H9 (cell line): ENCODE results near the gene DTNA. TPM values are rescaled to one million over a fixed set of nuclear protein-coding genes. Genes with fewer than 3 reads are reported as not detected.

Experiments
- DNase-seq: peaks from one replicate; pipeline ENCODE4 v3.0.0-alpha.2; 2017
- H2AFZ ChIP-seq: one replicate; pipeline ENCODE4 v1.6.1; 2013; ENCODE audit warnings: mild to moderate bottlenecking, low read length, control low read depth, moderate library complexity
- H2AK5ac ChIP-seq: 2 replicates; pipeline ENCODE4 v1.6.1; 2013; ENCODE audit warnings: low read length, control low read depth, mixed read lengths; ENCODE audit not compliant: insufficient read length
- H2BK120ac ChIP-seq: one replicate; pipeline ENCODE4 v1.6.1; 2013; ENCODE audit warnings: low read depth, mild to moderate bottlenecking, low read length, control low read depth, inconsistent platforms; ENCODE audit not compliant: poor library complexity, severe bottlenecking
- H2BK12ac ChIP-seq: 2 replicates; pipeline ENCODE4 v1.6.1; 2013; ENCODE audit warnings: low read length, control low read depth, mixed read lengths, low read depth; ENCODE audit not compliant: insufficient read length
- H2BK15ac ChIP-seq: 2 replicates; pipeline ENCODE4 v1.6.1; 2013; ENCODE audit warnings: low read depth, low read length, control low read depth
- H2BK20ac ChIP-seq: one replicate; pipeline ENCODE4 v1.6.1; 2013; ENCODE audit warnings: low read depth, mild to moderate bottlenecking, low read length, control low read depth, inconsistent platforms; ENCODE audit not compliant: poor library complexity, severe bottlenecking
- H2BK5ac ChIP-seq: 2 replicates; pipeline ENCODE4 v1.6.1; 2013; ENCODE audit warnings: low read length, control low read depth, mixed read lengths; ENCODE audit not compliant: insufficient read length
- H3K14ac ChIP-seq: 2 replicates; pipeline ENCODE4 v1.6.1; 2013; ENCODE audit warnings: low read length, control low read depth; ENCODE audit not compliant: insufficient read depth
- H3K18ac ChIP-seq: 2 replicates; pipeline ENCODE4 v1.6.1; 2013; ENCODE audit warnings: low read depth, mild to moderate bottlenecking, mixed read lengths, low read length, control low read depth; ENCODE audit not compliant: insufficient read length
- H3K23ac ChIP-seq: 2 replicates; pipeline ENCODE4 v1.6.1; 2013; ENCODE audit warnings: low read length, control low read depth, mixed read lengths, low read depth; ENCODE audit not compliant: insufficient read length
- H3K23me2 ChIP-seq: 2 replicates; pipeline ENCODE4 v1.6.1; 2013; ENCODE audit warnings: low read depth, mild to moderate bottlenecking, mixed read lengths, low read length, control low read depth; ENCODE audit not compliant: insufficient read length, poor library complexity, severe bottlenecking
- H3K27ac ChIP-seq: 2 replicates; pipeline ENCODE4 v1.5.1; 2013; ENCODE audit warnings: low read length, control low read depth, mixed read lengths, low read depth; ENCODE audit not compliant: insufficient read length
- H3K27me3 ChIP-seq: 2 replicates; pipeline ENCODE4 v1.6.1; 2013; ENCODE audit warnings: low read length, control low read depth, inconsistent platforms; ENCODE audit not compliant: insufficient read depth
- H3K4ac ChIP-seq: 2 replicates; pipeline ENCODE4 v1.6.1; 2013; ENCODE audit warnings: low read depth, mild to moderate bottlenecking, control low read depth, inconsistent platforms, low read length, moderate library complexity
- H3K4me1 ChIP-seq: 2 replicates; pipeline ENCODE4 v1.6.1; 2013; ENCODE audit warnings: low read length, control low read depth, inconsistent platforms; ENCODE audit not compliant: insufficient read depth
- H3K4me2 ChIP-seq: 2 replicates; pipeline ENCODE4 v1.6.1; 2013; ENCODE audit warnings: low read length, control low read depth, mixed read lengths; ENCODE audit not compliant: insufficient read length, insufficient read depth
- H3K56ac ChIP-seq: 2 replicates; pipeline ENCODE4 v1.6.1; 2013; ENCODE audit warnings: low read depth, mild to moderate bottlenecking, mixed read lengths, low read length, control low read depth; ENCODE audit not compliant: insufficient read length
- H3K79me1 ChIP-seq: 2 replicates; pipeline ENCODE4 v1.6.1; 2013; ENCODE audit warnings: low read depth, mild to moderate bottlenecking, moderate library complexity, low read length, control low read depth, inconsistent platforms; ENCODE audit not compliant: insufficient read depth, poor library complexity, severe bottlenecking
- H3K79me2 ChIP-seq: 2 replicates; pipeline ENCODE4 v1.6.1; 2013; ENCODE audit warnings: low read length, control low read depth, inconsistent platforms; ENCODE audit not compliant: insufficient read depth
- H3K9ac ChIP-seq: 2 replicates; pipeline ENCODE4 v1.6.1; 2013; ENCODE audit warnings: low read length, control low read depth, mixed read lengths; ENCODE audit not compliant: insufficient read length; ENCODE audit errors: extremely low read depth
- H3K9me3 ChIP-seq: one replicate; pipeline ENCODE4 v1.6.1; 2013; ENCODE audit warnings: low read depth, low read length, inconsistent platforms; ENCODE audit not compliant: control insufficient read depth
- H3T11ph ChIP-seq: one replicate; pipeline ENCODE4 v1.6.1; 2013; ENCODE audit warnings: mild to moderate bottlenecking, low read length, control low read depth, inconsistent platforms
- H4K20me1 ChIP-seq: one replicate; pipeline ENCODE4 v1.6.1; 2013; ENCODE audit not compliant: control insufficient read depth, insufficient read length, insufficient read depth
- H4K5ac ChIP-seq: 2 replicates; pipeline ENCODE4 v1.6.1; 2013; ENCODE audit warnings: low read depth, mild to moderate bottlenecking, mixed read lengths, low read length, control low read depth; ENCODE audit not compliant: insufficient read length
- H4K8ac ChIP-seq: replicated peaks from 2 replicates; pipeline ENCODE4 v1.6.1; 2013; ENCODE audit warnings: low read length, control low read depth, mixed read lengths, low read depth; ENCODE audit not compliant: insufficient read length
- H4K91ac ChIP-seq: 2 replicates; pipeline ENCODE4 v1.6.1; 2013; ENCODE audit warnings: low read depth, mild to moderate bottlenecking, moderate library complexity, mixed read lengths, low read length, control low read depth; ENCODE audit not compliant: insufficient read length
- H3K27ac Mint-ChIP-seq, 3 experiments: 2 replicates in 2 of 3; 3 replicates in 1 of 3; pipeline ENCODE4 v1.8.0; 2020 to 2021; ENCODE audit warnings: mixed read lengths in 3 of 3, mild to moderate bottlenecking in 1 of 3, moderate library complexity in 1 of 3
- H3K27me3 Mint-ChIP-seq: 2 replicates; pipeline ENCODE4 v1.8.0; 2021; ENCODE audit warnings: low read depth, mild to moderate bottlenecking, moderate library complexity, mixed read lengths
- H3K36me3 Mint-ChIP-seq, 3 experiments: 2 replicates in 2 of 3; 3 replicates in 1 of 3; pipeline ENCODE4 v1.8.0; 2020 to 2021; ENCODE audit warnings: low read depth in 3 of 3, mixed read lengths in 3 of 3; ENCODE audit not compliant: insufficient read depth in 1 of 3
- H3K4me1 Mint-ChIP-seq, 2 experiments: 2 replicates each; pipeline ENCODE4 v1.8.0; 2020; ENCODE audit warnings: mixed read lengths in 2 of 2
- H3K4me3 Mint-ChIP-seq, 2 experiments: 2 replicates in 1 of 2; 3 replicates in 1 of 2; pipeline ENCODE4 v1.8.0; 2020 to 2021; ENCODE audit warnings: mild to moderate bottlenecking in 2 of 2, mixed read lengths in 2 of 2, moderate library complexity in 1 of 2
- H3K9me3 Mint-ChIP-seq, 2 experiments: 2 replicates in 1 of 2; 3 replicates in 1 of 2; pipeline ENCODE4 v1.8.0; 2020; ENCODE audit warnings: mild to moderate bottlenecking in 2 of 2, mixed read lengths in 2 of 2, moderate library complexity in 1 of 2
- WGBS: extraction: QIAGEN DNeasy Blood & Tissue Kit; methylation state at CpG from one replicate; pipeline ENCODE4 v1.1.7; 2013; ENCODE audit warnings: missing lambda C conversion rate, low lambda C conversion rate, mixed read lengths; ENCODE audit not compliant: insufficient read length; ENCODE audit errors: extremely low coverage; 5-methylcytosine and 5-hydroxymethylcytosine counted together
- total RNA-seq: library from RNA; stranded (reverse); gene quantifications from 2 replicates; pipeline ENCODE4 v1.2.1, GENCODE V29; 2021
- TF ChIP-seq, protein P1 (sequence below): fragments of 200-600 bp; sonication (generic); conservative IDR thresholded peaks from 3 replicates; pipeline ENCODE4 v1.8.0; 2021; ENCODE audit warnings: antibody characterized with exemption, mild to moderate bottlenecking

The DTNA gene
- total RNA-seq, 1 experiment from 2014 or later, result 25.5 TPM

GRCh38 chr18:34775461-34775860 lies 65.4 kb downstream of the DTNA start:
- H2BK5ac ChIP-seq, result no peak overlapping the region
- TF ChIP-seq, protein P1, sequence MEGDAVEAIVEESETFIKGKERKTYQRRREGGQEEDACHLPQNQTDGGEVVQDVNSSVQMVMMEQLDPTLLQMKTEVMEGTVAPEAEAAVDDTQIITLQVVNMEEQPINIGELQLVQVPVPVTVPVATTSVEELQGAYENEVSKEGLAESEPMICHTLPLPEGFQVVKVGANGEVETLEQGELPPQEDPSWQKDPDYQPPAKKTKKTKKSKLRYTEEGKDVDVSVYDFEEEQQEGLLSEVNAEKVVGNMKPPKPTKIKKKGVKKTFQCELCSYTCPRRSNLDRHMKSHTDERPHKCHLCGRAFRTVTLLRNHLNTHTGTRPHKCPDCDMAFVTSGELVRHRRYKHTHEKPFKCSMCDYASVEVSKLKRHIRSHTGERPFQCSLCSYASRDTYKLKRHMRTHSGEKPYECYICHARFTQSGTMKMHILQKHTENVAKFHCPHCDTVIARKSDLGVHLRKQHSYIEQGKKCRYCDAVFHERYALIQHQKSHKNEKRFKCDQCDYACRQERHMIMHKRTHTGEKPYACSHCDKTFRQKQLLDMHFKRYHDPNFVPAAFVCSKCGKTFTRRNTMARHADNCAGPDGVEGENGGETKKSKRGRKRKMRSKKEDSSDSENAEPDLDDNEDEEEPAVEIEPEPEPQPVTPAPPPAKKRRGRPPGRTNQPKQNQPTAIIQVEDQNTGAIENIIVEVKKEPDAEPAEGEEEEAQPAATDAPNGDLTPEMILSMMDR, result no peak
- no peak overlapping the region for H2AK5ac ChIP-seq
- no peak overlapping the region for H2BK15ac ChIP-seq
- no peaks in the 10 kb centered on the region for H3K79me2 ChIP-seq
- no peak overlapping the region for H4K8ac ChIP-seq
- H3K36me3 Mint-ChIP-seq, result peaks cover 0 to 7% (median 2%) of the 10 kb centered on the region in 3 experiments; a peak in 1 of 7 replicates
- H2BK120ac ChIP-seq, result no peak overlapping the region
- no peak overlapping the region for H3K14ac ChIP-seq
- no peak overlapping the region for H3K4me2 ChIP-seq
- H3K18ac ChIP-seq, result no peak overlapping the region
- no peak overlapping the region for H3K56ac ChIP-seq
- H3K9me3 Mint-ChIP-seq, result peaks cover 0 to 1% of the 10 kb centered on the region in 2 experiments; a peak in 1 of 5 replicates
- no peak overlapping the region for H3T11ph ChIP-seq
- no peak overlapping the region for H2BK20ac ChIP-seq
- DNase-seq, result no peak
- H3K79me1 ChIP-seq, result no peaks in the 10 kb centered on the region
- H3K27ac ChIP-seq, result no peak overlapping the region
- H3K9me3 ChIP-seq, result no peaks in the 10 kb centered on the region
- H2BK12ac ChIP-seq, result no peak overlapping the region
- no peak overlapping the region for H3K23ac ChIP-seq
- WGBS, result no CpG with 5 or more reads among the region's 3 CpGs
- no peaks in the 10 kb centered on the region for H4K20me1 ChIP-seq
- no peaks in the 10 kb centered on the region for H3K4me1 ChIP-seq
- no peak overlapping the region for H3K4ac ChIP-seq
- H3K4me1 Mint-ChIP-seq, result peaks cover 3 to 8% of the 10 kb centered on the region in 2 experiments; a peak in 1 of 4 replicates
- no peak overlapping the region for H4K5ac ChIP-seq
- H2AFZ ChIP-seq, result no peak overlapping the region
- H4K91ac ChIP-seq, result no peak overlapping the region
- no peak overlapping the region for H3K4me3 Mint-ChIP-seq
- no peaks in the 10 kb centered on the region for H3K23me2 ChIP-seq
- H3K27ac Mint-ChIP-seq, result no peak overlapping the region
- no peak overlapping the region for H3K9ac ChIP-seq
- no peaks in the 10 kb centered on the region for H3K27me3 Mint-ChIP-seq
- no peaks in the 10 kb centered on the region for H3K27me3 ChIP-seq
